Duodenal mucosa (tissue), 2 donors: ENCODE results near the gene ABCG2.
"Not testable (repeated sequence)": the region's sequence is repeated elsewhere in the genome, so short reads cannot be mapped to it uniquely, and the experiment has no call there.

Experiments
- H3K27ac ChIP-seq: one replicate; pipeline ENCODE4 v1.7.0; 2013; ENCODE audit warnings: low read depth, low read length
- H3K27me3 ChIP-seq, 2 donors: one replicate each; pipeline ENCODE4 v1.7.0; 2013; ENCODE audit warnings: low read length in 2 of 2, control low read depth in 1 of 2; ENCODE audit not compliant: insufficient read depth in 2 of 2, control insufficient read depth in 1 of 2
- H3K36me3 ChIP-seq, 2 donors: one replicate each; pipeline ENCODE4 v1.7.0; 2013; ENCODE audit warnings: low read length in 2 of 2, control low read depth in 1 of 2; ENCODE audit not compliant: insufficient read depth in 2 of 2, control insufficient read depth in 1 of 2
- H3K4me1 ChIP-seq, 2 donors: one replicate each; pipeline ENCODE4 v1.7.0; 2013; ENCODE audit warnings: low read length in 2 of 2, control low read depth in 1 of 2; ENCODE audit not compliant: insufficient read depth in 2 of 2, control insufficient read depth in 1 of 2
- H3K4me3 ChIP-seq, 2 donors: one replicate each; pipeline ENCODE4 v1.7.0; 2013; ENCODE audit warnings: low read length in 2 of 2, low read depth in 1 of 2
- H3K9ac ChIP-seq, 2 donors: one replicate each; pipeline ENCODE4 v1.7.0; 2013; ENCODE audit warnings: low read length in 2 of 2, low read depth in 1 of 2
- H3K9me3 ChIP-seq, 2 donors: one replicate each; pipeline ENCODE4 v1.7.0; 2013; ENCODE audit warnings: low read length in 2 of 2, control low read depth in 1 of 2; ENCODE audit not compliant: control insufficient read depth in 1 of 2

The ABCG2 gene

GRCh38 chr4:88130003-88130402 is 28.4 kb downstream of the ABCG2 start:
- Histone ChIP-seq H3K4me3 (no peak overlapping the region), H3K27ac (no peak overlapping the region), H3K27me3 (no peaks in the 10 kb centered on the region), H3K9ac (no peak overlapping the region), H3K4me1 (peaks cover 0 to 7% of the 10 kb centered on the region in 2 donors), H3K36me3 (peaks cover 0 to 5% of the 10 kb centered on the region in 2 donors), H3K9me3 (no peaks in the 10 kb centered on the region)

GRCh38 chr4:88122260-88122659 is 36.2 kb downstream of the ABCG2 start:
- H3K9ac ChIP-seq, H3K4me1 ChIP-seq, H3K4me3 ChIP-seq, H3K27ac ChIP-seq, H3K27me3 ChIP-seq: not testable (repeated sequence)
- peaks cover 11 to 13% of the 10 kb centered on the region in 2 donors for H3K36me3 ChIP-seq
- peaks cover 9 to 19% of the 10 kb centered on the region in 2 donors for H3K9me3 ChIP-seq

- peaks cover 11 to 13% of the 10 kb centered on the region in 2 donors for H3K36me3 ChIP-seq
- H3K9ac ChIP-seq, result no peak overlapping the region
- peaks cover 9 to 19% of the 10 kb centered on the region in 2 donors for H3K9me3 ChIP-seq
- peak overlapping the region in 1 of 2 donors; percentile 5 for H3K4me3 ChIP-seq
- no peaks in the 10 kb centered on the region for H3K27me3 ChIP-seq
- no peaks in the 10 kb centered on the region for H3K4me1 ChIP-seq
- H3K27ac ChIP-seq, result no peak overlapping the region
Measured at GRCh38 chr4:88119943-88120342, 38.5 kb downstream of the ABCG2 start.

GRCh38 chr4:88115587-88115986 is 42.9 kb downstream of the ABCG2 start:
- H3K4me1 ChIP-seq, result peaks cover 8 to 21% of the 10 kb centered on the region in 2 donors
- H3K9ac ChIP-seq, result no peak overlapping the region
- peaks cover 9 to 19% of the 10 kb centered on the region in 2 donors for H3K9me3 ChIP-seq
- H3K27ac ChIP-seq, result no peak overlapping the region
- H3K4me3 ChIP-seq, result no peak overlapping the region
- no peaks in the 10 kb centered on the region for H3K27me3 ChIP-seq
- H3K36me3 ChIP-seq, result peaks cover 6 to 9% of the 10 kb centered on the region in 2 donors

- H3K27me3 ChIP-seq, result no peaks in the 10 kb centered on the region
- H3K4me1 ChIP-seq, result peaks cover 27 to 37% of the 10 kb centered on the region in 2 donors
- no peaks in the 10 kb centered on the region for H3K9me3 ChIP-seq
- no peak overlapping the region for H3K27ac ChIP-seq
- no peaks in the 10 kb centered on the region for H3K36me3 ChIP-seq
- H3K9ac ChIP-seq, result no peak overlapping the region
- no peak overlapping the region for H3K4me3 ChIP-seq
Measured at GRCh38 chr4:88112856-88113255, 45.6 kb downstream of the ABCG2 start.

- Histone ChIP-seq H3K4me1 (peaks cover 37 to 48% of the 10 kb centered on the region in 2 donors), H3K27ac (no peak overlapping the region), H3K4me3 (no peak overlapping the region)
Measured at GRCh38 chr4:88110826-88111225, 47.6 kb downstream of the ABCG2 start.

GRCh38 chr4:88109123-88109881 is 49.1 kb downstream of the ABCG2 start:
- Histone ChIP-seq H3K4me3 (no peak overlapping the region), H3K9me3 (no peaks in the 10 kb centered on the region), H3K27ac (no peak overlapping the region), H3K36me3 (no peaks in the 10 kb centered on the region), H3K4me1 (peaks cover 37 to 52% of the 10 kb centered on the region in 2 donors), H3K9ac (no peak overlapping the region), H3K27me3 (no peaks in the 10 kb centered on the region)

More at GRCh38 chr4:88110826-88111225, 47.6 kb downstream of the ABCG2 start:
- Histone ChIP-seq H3K9me3 (no peaks in the 10 kb centered on the region), H3K36me3 (no peaks in the 10 kb centered on the region), H3K9ac (no peak overlapping the region), H3K27me3 (no peaks in the 10 kb centered on the region)

- Histone ChIP-seq H3K4me3 (no peak overlapping the region), H3K4me1 (peaks cover 37 to 52% of the 10 kb centered on the region in 2 donors), H3K27me3 (no peaks in the 10 kb centered on the region), H3K9ac (no peak overlapping the region), H3K9me3 (no peaks in the 10 kb centered on the region), H3K27ac (no peak overlapping the region), H3K36me3 (no peaks in the 10 kb centered on the region)
Measured at GRCh38 chr4:88108747-88109122, 49.7 kb downstream of the ABCG2 start.

- not testable (repeated sequence) for H3K9ac ChIP-seq, H3K9me3 ChIP-seq, H3K4me3 ChIP-seq, H3K36me3 ChIP-seq, H3K27me3 ChIP-seq, H3K27ac ChIP-seq
- peaks cover 37 to 50% of the 10 kb centered on the region in 2 donors for H3K4me1 ChIP-seq
Measured at GRCh38 chr4:88108108-88108465, 50.4 kb downstream of the ABCG2 start.

GRCh38 chr4:88107406-88108107 is 50.9 kb downstream of the ABCG2 start:
- Histone ChIP-seq H3K27ac (no peak overlapping the region), H3K9ac (no peak overlapping the region), H3K27me3 (no peaks in the 10 kb centered on the region), H3K4me1 (peaks cover 37 to 46% of the 10 kb centered on the region in 2 donors), H3K36me3 (no peaks in the 10 kb centered on the region), H3K4me3 (peak overlapping the region in 1 of 2 donors; percentile 6), H3K9me3 (no peaks in the 10 kb centered on the region)
